Testis (tissue), 2 donors: Measurements from ENCODE around the gene SPATA2L.

Experiments
- CTCF ChIP-seq, 3 experiments: fragments of 450-650 bp in 2 of 3; fragments of 200-600 bp in 1 of 3; sonication (generic) in 1 of 3; IDR thresholded peaks; one replicate each; pipeline ENCODE4 v1.5.1; 2016 to 2019; ENCODE audit warnings: antibody characterized with exemption in 3 of 3, mild to moderate bottlenecking in 2 of 3, moderate library complexity in 1 of 3
- POLR2A ChIP-seq: fragments of 450-650 bp; IDR thresholded peaks from one replicate; pipeline ENCODE4 v1.6.1; 2017; ENCODE audit warnings: antibody characterized with exemption, mild to moderate bottlenecking, moderate library complexity

GRCh38 chr16:89721546-89722391 lies 20.3 kb upstream of the SPATA2L start:
- TF ChIP-seq CTCF (IDR thresholded peaks at IDR 0.05), result no peak
- TF ChIP-seq POLR2A, result no peak
